GM12873 (cell line): ENCODE data around the gene PFKM.

Experiments used
- TF ChIP-seq, protein P1 (sequence below): IDR thresholded peaks from 2 replicates; pipeline ENCODE4 v1.5.1; 2012; ENCODE audit warnings: low read depth, mild to moderate bottlenecking, moderate library complexity, low read length, control low read depth; ENCODE audit not compliant: insufficient read depth; ENCODE audit errors: missing control alignments

PFKM gene

DNA sequence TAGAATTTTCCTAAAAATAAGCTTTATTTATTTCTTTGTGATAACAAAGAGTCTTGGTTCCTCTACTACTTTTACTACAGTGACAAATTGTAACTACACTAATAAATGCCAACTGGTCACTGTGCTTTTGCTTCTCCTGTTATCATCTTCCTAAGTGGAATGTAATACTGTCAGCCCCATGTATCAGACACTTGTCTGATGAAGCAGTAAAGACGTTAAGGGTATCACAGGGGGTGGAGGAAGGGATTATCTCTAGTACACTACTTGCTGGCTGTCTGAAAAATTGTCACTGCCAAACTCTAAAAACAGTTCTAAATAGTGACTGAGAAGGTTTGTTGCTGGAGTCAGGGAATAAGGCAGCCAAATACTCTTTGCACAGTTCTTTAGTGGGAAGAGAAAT, 26.8 kb downstream of the PFKM start:
- TF ChIP-seq, protein P1, sequence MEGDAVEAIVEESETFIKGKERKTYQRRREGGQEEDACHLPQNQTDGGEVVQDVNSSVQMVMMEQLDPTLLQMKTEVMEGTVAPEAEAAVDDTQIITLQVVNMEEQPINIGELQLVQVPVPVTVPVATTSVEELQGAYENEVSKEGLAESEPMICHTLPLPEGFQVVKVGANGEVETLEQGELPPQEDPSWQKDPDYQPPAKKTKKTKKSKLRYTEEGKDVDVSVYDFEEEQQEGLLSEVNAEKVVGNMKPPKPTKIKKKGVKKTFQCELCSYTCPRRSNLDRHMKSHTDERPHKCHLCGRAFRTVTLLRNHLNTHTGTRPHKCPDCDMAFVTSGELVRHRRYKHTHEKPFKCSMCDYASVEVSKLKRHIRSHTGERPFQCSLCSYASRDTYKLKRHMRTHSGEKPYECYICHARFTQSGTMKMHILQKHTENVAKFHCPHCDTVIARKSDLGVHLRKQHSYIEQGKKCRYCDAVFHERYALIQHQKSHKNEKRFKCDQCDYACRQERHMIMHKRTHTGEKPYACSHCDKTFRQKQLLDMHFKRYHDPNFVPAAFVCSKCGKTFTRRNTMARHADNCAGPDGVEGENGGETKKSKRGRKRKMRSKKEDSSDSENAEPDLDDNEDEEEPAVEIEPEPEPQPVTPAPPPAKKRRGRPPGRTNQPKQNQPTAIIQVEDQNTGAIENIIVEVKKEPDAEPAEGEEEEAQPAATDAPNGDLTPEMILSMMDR: no peak

DNA sequence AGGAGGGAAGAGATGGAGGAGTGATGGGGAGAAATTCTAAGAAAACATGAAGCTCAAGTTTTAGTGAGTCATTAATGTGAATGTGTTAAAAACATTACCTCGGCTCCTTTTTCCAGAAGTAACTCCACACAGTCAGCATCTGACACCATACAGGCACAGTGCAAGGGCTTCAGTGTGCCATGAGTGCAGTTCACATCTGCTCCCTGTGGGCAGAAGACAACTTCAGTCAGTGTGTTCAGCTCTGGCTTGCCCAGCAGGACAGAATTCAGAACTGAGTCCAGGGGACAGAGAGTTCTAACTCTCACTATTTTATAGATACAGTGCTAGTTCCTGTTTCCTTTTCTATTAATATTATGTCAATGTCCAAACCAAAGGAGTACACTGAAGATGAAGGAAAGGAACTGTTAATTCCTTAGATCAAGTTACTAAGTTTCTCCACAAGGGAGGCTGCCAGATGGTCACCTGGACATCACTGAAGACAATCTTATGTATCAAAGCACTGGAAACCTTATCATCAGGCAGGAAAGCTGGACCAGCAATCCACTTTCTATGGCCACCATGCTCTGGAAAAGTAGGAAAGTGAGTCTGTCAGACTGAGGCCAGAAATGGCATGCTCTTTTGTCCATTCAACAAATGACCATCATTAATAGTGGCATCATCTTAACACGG, 32.1 kb downstream of the PFKM start:
- TF ChIP-seq, protein P1: no peak

DNA sequence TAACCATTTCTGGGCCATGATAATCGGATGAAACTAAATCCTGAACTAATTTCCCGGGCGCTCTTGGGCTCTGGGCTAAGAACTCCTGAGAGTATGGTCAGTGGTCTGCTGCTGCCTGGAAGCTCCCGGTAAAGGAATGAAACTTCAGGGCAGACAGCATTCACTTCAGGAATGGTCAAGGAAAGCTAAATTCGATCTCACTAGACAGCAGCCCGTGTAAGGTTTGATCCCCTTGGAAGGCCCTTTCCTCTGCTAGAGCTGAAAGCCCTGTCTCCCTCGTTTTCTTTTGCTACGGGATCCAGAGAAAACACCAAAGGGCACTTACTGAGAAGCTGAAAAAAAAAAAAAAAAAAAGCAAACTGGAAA, 37.5 kb downstream of the PFKM start:
- TF ChIP-seq, protein P1: no peak

DNA sequence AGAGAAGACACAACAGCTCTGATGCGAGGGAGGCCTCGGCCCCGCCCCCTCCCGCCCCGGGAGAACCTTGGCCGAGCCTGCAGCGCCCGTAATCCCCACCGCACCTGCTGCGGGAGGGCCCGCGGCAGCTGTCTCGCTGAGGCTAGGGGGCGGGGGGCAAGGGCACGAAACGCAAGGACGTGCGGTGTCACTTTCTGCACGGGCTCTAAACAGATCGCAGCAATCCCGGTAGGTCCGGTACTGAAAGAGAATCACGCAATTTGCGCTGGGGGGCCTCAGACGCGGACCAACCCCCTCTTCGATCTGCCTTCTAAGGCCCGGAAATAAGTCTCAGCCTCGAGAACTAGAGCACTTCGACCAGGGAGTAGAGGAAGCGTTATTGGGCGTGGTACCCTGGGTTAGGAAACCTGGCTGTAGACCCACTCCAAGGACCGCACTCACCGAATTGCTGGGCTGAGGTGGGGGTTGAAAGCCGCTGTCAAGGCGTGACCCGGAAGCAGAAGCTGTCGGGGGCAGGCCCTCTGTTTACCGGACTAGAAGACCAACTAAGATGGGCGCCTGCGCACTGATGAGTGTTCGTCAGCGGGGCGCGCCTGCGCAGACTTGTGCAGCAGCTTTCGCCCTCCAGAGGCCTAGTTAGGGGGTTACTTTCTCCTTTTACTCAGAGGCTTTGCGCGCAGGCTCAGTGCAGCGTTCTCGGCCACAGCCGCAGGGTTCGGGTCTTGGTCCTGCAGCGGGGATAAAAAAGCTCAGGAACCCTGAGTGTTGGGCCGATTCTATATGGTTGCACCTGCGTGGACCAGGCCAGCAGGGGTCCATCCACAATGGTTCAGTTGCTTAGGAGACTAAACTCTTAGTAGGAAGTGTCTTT, 38.1 kb downstream of the PFKM start, which contains the start of gene ASB8:
Gene ASB8 (minus strand): TSS at position 498 of the 871 bp plus-strand sequence. CDS start 4,019 bp downstream, outside the sequence.
- TF ChIP-seq, protein P1: peak; percentile 61

DNA sequence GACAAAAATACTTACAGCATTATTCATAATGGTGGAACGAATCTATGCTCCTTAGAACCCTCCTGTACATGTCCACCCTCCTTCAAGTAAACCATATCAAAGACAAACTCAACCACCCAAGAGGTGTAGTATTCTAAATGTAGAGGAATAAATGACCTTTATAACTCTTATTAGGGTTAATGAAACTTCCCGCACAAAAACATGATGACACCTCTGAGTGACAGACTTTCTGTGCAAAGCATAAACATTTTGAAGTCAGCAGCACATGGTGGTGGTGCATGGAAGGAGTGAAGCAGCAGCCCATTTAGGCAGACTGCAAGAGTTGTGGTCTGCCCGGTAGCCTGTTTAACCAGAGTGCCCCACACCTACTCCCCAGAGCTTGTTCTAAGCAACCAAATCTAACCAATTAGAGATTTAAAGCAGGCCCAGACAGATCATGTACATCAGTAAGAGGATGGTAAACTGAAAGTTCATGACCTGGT, 38.8 kb downstream of the PFKM start:
- TF ChIP-seq, protein P1: no peak

DNA sequence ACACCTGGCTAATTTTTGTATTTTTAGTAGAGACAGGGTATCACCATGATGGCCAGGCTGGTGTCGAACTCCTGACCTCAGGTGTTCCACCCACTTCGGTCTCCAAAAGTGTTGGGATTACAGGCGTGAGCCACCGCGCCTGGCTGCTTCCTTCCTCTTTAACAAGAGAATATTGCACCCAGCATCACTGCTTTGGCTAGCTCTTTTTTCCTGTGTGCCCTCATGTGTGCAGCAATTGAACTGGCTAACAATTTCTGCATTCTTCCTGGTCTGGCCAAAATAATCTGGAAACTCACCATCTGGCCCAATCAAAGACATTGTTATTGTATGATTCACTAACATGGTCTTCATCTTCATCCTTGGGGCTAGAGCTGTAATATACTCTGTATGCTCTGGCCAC, 40.9 kb downstream of the PFKM start:
- TF ChIP-seq, protein P1: no peak

DNA sequence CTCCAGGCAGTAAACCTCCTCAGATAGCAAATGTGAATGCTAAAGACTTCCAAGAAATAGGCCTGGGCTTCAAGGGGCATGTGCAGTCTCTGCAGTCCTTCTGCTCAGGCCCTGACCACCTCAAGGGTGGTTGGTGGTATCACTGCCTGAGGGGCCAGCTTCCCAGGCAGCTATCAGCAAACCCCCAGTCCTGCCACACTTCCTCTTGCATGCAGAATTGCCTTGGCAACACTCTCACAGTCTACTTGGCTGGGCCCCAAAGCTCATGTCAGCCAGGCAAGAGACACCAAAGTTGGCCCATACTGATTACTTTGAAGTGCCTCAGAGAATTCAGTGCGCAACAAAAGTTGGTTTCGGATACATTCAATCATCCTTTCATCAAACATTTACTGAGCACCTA, 41.6 kb downstream of the PFKM start:
- TF ChIP-seq, protein P1: no peak
